ENCODE results near the gene CALML4. TPM values are rescaled to one million over a fixed set of nuclear protein-coding genes. Genes with fewer than 3 reads are reported as not detected.
"Not testable (repeated sequence)": the region's sequence is repeated elsewhere in the genome, so short reads cannot be mapped to it uniquely, and the experiment has no call there.

CALML4 gene
- total RNA-seq, 2 donors from 2014 or later = 4.5 to 18.8 TPM

DNA sequence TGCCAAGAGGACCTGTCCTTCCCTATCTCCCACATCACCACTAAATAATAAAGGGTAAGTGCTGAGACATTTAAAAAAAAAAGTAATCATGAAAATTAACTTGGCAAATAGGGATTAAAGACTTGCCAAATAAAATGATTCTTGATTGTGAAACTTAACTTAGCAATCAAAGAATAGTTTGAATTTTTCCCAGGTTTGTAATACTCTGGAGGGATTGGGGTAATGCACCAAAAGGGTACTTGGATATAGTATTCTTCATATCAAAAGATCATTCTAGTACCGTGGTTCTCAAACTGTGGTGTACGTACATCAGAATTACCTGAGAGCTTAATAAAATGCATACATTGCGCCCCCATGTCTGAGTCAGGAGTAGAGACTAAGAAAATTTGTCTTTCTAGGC, 28.5 kb downstream of the CALML4 start:
- Histone ChIP-seq H3K4me1 (replicated peaks) (no peaks in the 10 kb centered on the region), H3K27ac (no peak overlapping the region), H3K36me3 (no peaks in the 10 kb centered on the region), H3K4me3 (no peak overlapping the region), H3K9me3 (no peaks in the 10 kb centered on the region), H3K27me3 (replicated peaks; ENCODE audit: insufficient read depth) (no peaks in the 10 kb centered on the region)
- DNase-seq (ENCODE audit: low spot score) = no peak
- WGBS = 96% methylated on average over 3 of the region's 3 CpGs
- TF ChIP-seq, protein P1, sequence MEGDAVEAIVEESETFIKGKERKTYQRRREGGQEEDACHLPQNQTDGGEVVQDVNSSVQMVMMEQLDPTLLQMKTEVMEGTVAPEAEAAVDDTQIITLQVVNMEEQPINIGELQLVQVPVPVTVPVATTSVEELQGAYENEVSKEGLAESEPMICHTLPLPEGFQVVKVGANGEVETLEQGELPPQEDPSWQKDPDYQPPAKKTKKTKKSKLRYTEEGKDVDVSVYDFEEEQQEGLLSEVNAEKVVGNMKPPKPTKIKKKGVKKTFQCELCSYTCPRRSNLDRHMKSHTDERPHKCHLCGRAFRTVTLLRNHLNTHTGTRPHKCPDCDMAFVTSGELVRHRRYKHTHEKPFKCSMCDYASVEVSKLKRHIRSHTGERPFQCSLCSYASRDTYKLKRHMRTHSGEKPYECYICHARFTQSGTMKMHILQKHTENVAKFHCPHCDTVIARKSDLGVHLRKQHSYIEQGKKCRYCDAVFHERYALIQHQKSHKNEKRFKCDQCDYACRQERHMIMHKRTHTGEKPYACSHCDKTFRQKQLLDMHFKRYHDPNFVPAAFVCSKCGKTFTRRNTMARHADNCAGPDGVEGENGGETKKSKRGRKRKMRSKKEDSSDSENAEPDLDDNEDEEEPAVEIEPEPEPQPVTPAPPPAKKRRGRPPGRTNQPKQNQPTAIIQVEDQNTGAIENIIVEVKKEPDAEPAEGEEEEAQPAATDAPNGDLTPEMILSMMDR (IDR thresholded peaks at IDR 0.05) = no peak
- TF ChIP-seq POLR2AphosphoS5 (IDR thresholded peaks at IDR 0.05) = no peak
- no peak for TF ChIP-seq POLR2A (IDR thresholded peaks at IDR 0.05)
- intact Hi-C loops (cut with DNase I) = no loop called here

DNA sequence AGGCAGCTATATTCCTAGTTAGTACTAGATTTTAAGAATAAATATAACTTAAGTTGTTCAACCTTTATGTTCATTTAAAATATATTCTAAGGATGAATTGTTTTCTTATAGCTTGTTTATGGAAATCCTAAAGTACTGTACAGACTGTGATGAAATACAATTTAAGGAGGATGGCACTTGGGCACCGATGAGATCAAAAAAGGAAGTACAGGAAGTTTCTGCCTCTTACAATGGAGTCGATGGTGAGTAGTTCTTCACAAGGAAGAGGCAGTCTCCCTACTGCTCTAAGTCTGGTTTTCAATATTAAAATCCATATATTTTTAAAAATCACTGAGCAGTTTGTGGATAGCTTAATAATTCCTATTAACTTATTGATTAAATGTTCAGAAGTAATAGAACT, 29.6 kb downstream of the CALML4 start:
- Histone ChIP-seq H3K9me3 (no peaks in the 10 kb centered on the region), H3K27ac (no peak overlapping the region), H3K4me3 (no peak overlapping the region), H3K4me1 (replicated peaks) (no peaks in the 10 kb centered on the region), H3K27me3 (replicated peaks; ENCODE audit: insufficient read depth) (no peaks in the 10 kb centered on the region), H3K36me3 (no peaks in the 10 kb centered on the region)
- no peak for DNase-seq (ENCODE audit: low spot score)
- TF ChIP-seq, protein P1 (IDR thresholded peaks at IDR 0.05) = no peak
- TF ChIP-seq POLR2AphosphoS5 (IDR thresholded peaks at IDR 0.05) (no peak), POLR2A (IDR thresholded peaks at IDR 0.05) (no peak)
- WGBS = 84% methylated on average over 2 of the region's 2 CpGs
- intact Hi-C loops (cut with DNase I) = no loop called here

DNA sequence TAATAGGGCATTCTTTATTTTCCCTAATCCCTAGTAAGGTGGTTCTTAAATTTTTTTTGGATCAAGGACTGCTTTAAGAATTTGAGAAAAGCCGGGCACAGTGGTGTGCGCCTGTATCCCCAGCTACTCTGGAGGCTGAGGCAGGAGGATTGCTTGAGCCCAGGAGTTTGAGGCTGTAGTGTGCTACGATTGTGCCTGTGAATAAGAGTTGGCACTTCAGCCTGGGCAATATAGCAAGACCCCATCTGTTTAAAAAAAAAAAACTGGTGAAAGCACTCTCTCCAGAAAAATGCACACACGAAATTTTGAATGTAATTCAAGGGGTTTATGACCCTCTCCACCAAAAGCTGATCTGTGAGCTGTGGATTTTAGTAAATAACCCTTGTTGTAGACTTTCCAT, 32.0 kb downstream of the CALML4 start:
- no peaks in the 10 kb centered on the region for H3K4me1 ChIP-seq (replicated peaks)
- no peak for TF ChIP-seq POLR2AphosphoS5 (IDR thresholded peaks at IDR 0.05)
- TF ChIP-seq POLR2A (IDR thresholded peaks at IDR 0.05) = no peak
- TF ChIP-seq, protein P1 (IDR thresholded peaks at IDR 0.05) = no peak
- no peak overlapping the region for H3K4me3 ChIP-seq
- no peaks in the 10 kb centered on the region for H3K9me3 ChIP-seq
- no peaks in the 10 kb centered on the region for H3K27me3 ChIP-seq (replicated peaks; ENCODE audit: insufficient read depth)
- DNase-seq (ENCODE audit: low spot score) = no peak
- H3K36me3 ChIP-seq = no peaks in the 10 kb centered on the region
- H3K27ac ChIP-seq = no peak overlapping the region
- intact Hi-C loops (cut with DNase I) = no loop called here
- 93% methylated on average over 4 of the region's 4 CpGs for WGBS

DNA sequence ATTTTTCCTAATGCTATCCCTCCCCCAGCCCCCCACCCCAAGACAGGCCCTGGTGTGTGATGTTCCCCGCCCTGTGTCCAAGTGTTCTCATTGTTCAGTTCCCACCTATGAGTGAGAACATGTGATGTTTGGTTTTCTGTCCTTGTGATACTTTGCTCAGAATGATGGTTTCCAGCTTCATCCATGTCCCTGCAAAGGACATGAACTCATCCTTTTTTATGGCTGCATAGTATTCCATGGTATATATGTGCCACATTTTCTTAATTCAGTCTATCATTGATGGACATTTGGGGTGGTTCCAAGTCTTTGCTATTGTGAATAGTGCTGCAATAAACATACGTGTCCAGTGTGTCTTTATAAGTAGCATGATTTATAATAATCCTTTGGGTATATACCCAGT, 33.1 kb downstream of the CALML4 start:
- H3K27me3 ChIP-seq (replicated peaks; ENCODE audit: insufficient read depth); H3K4me1 ChIP-seq (replicated peaks); DNase-seq (ENCODE audit: low spot score); intact Hi-C loops (cut with DNase I); H3K27ac ChIP-seq; H3K9me3 ChIP-seq; H3K36me3 ChIP-seq; H3K4me3 ChIP-seq: not testable (repeated sequence)
- WGBS = 66% methylated on average over 2 of the region's 2 CpGs

DNA sequence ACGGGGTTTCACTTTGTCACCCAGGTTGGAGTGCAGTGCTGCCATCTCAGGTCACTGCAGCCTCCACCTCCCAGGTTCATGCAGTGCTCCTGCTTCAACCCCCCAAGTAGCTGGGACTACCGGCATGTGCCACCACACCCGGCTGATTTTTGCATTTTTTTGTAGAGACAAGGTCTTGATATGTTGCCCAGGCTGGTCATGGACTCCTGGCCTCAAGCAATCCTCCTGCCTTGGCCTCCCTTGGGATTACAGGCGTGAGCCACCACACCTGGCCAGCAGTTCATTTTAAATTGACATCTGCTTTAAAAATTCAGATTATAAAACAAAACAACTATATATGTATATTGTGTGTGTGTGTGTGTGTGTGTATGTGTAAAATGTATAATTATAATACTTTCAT, 38.3 kb downstream of the CALML4 start:
- H3K27ac ChIP-seq = no peak overlapping the region
- no peaks in the 10 kb centered on the region for H3K4me1 ChIP-seq (replicated peaks)
- no peak overlapping the region for H3K4me3 ChIP-seq
- no peaks in the 10 kb centered on the region for H3K36me3 ChIP-seq
- no peaks in the 10 kb centered on the region for H3K9me3 ChIP-seq
- H3K27me3 ChIP-seq (replicated peaks; ENCODE audit: insufficient read depth) = no peaks in the 10 kb centered on the region
- intact Hi-C loops (cut with DNase I) = no loop called here
- WGBS = 86% methylated on average over 4 of the region's 4 CpGs
- TF ChIP-seq POLR2AphosphoS5 (IDR thresholded peaks at IDR 0.05) (no peak), POLR2A (IDR thresholded peaks at IDR 0.05) (no peak)
- TF ChIP-seq, protein P1 (IDR thresholded peaks at IDR 0.05) = no peak
- no peak for DNase-seq (ENCODE audit: low spot score)

Data from prostate gland (tissue), 2 donors.